H1 (cell line): ENCODE measurements around the gene OOSP2. TPM values are rescaled to one million over a fixed set of nuclear protein-coding genes. Genes with fewer than 3 reads are reported as not detected.

Experiments used
- CTCF ChIA-PET: fragments of 300-600 bp; sonication (Branson Sonifier 250); formaldehyde crosslinking; loops from one replicate; lab custom pipeline; 2021; ENCODE audit not compliant: partially characterized antibody; lab: Charles Lee
- POLR2A ChIA-PET: fragments of 300-600 bp; sonication (Branson Sonifier 250); formaldehyde crosslinking; loops from one replicate; lab custom pipeline; 2021; ENCODE audit warnings: inconsistent platforms; ENCODE audit not compliant: partially characterized antibody; lab: Charles Lee
- DNase-seq, 2 experiments: peaks; one replicate each; pipeline versions ENCODE4 v3.0.0 to v3.0.0-alpha.2; 2010 to 2022; ENCODE audit warnings: low spot score in 2 of 2, low read depth in 1 of 2, mixed read lengths in 1 of 2
- FAIRE-seq: peaks from 2 replicates; lab custom pipeline; 2011; peaks lifted over from hg19 to GRCh38; lab: Jason Lieb, UNC
- H2AFZ ChIP-seq: 2 replicates; pipeline ENCODE4 v1.8.1; 2012; ENCODE audit warnings: low read length, inconsistent platforms
- H2AK5ac ChIP-seq: 2 replicates; pipeline ENCODE4 v1.6.1; 2013; ENCODE audit warnings: low read depth, low read length
- H2BK120ac ChIP-seq: replicated peaks from 2 replicates; pipeline ENCODE3; 2013; ENCODE audit warnings: low read depth, low read length, inconsistent platforms
- H2BK12ac ChIP-seq: 2 replicates; pipeline ENCODE4 v1.6.1; 2013; ENCODE audit warnings: low read depth, low read length
- H2BK15ac ChIP-seq: 2 replicates; pipeline ENCODE4 v1.6.1; 2013; ENCODE audit warnings: low read length
- H2BK20ac ChIP-seq: 2 replicates; pipeline ENCODE4 v1.6.1; 2013; ENCODE audit warnings: low read length
- H2BK5ac ChIP-seq: 2 replicates; pipeline ENCODE4 v1.6.1; 2013; ENCODE audit warnings: low read depth, low read length
- H3K14ac ChIP-seq: 2 replicates; pipeline ENCODE4 v1.6.1; 2013; ENCODE audit warnings: inconsistent platforms; ENCODE audit not compliant: insufficient read length
- H3K18ac ChIP-seq: 2 replicates; pipeline ENCODE4 v1.6.1; 2013; ENCODE audit warnings: low read length; ENCODE audit errors: extremely low read depth
- H3K23ac ChIP-seq: 2 replicates; pipeline ENCODE4 v1.6.1; 2013; ENCODE audit warnings: inconsistent platforms; ENCODE audit not compliant: insufficient read length
- H3K23me2 ChIP-seq: 2 replicates; pipeline ENCODE4 v1.6.1; 2013; ENCODE audit warnings: low read depth, low read length
- H3K27ac ChIP-seq: 2 replicates; pipeline ENCODE4 v1.6.1; 2011; ENCODE audit warnings: low read depth, low read length, inconsistent platforms
- H3K27me3 ChIP-seq, 4 experiments: replicated peaks in 1 of 4; 1 replicate in 1 of 4; 2 replicates in 3 of 4; pipeline versions ENCODE4 v1.6.1 to v1.8.1; 2011 to 2013; ENCODE audit warnings: low read length in 3 of 4, mild to moderate bottlenecking in 3 of 4, inconsistent platforms in 2 of 4, mixed read lengths in 2 of 4, moderate library complexity in 1 of 4; ENCODE audit not compliant: control insufficient read depth in 3 of 4, insufficient read depth in 3 of 4; ENCODE audit errors: extremely low read depth in 1 of 4
- H3K36me3 ChIP-seq, 4 experiments: 2 replicates each; pipeline versions ENCODE4 v1.6.1 to v1.8.1; 2011 to 2013; ENCODE audit warnings: mild to moderate bottlenecking in 4 of 4, low read length in 3 of 4, moderate library complexity in 2 of 4, control low read depth in 1 of 4, inconsistent platforms in 1 of 4; ENCODE audit not compliant: insufficient read depth in 4 of 4, control insufficient read depth in 2 of 4
- H3K4ac ChIP-seq: replicated peaks from 2 replicates; pipeline ENCODE3; 2013; ENCODE audit warnings: low read length, low read depth, mixed read lengths, inconsistent platforms; ENCODE audit not compliant: insufficient read length
- H3K4me1 ChIP-seq, 4 experiments: replicated peaks in 1 of 4; 1 replicate in 1 of 4; 2 replicates in 3 of 4; pipeline versions ENCODE4 v1.6.1 to v1.8.1; 2011 to 2013; ENCODE audit warnings: low read length in 3 of 4, inconsistent platforms in 2 of 4, mixed read lengths in 1 of 4; ENCODE audit not compliant: insufficient read depth in 4 of 4, control insufficient read depth in 3 of 4
- H3K4me2 ChIP-seq, 2 experiments: 2 replicates each; pipeline versions ENCODE4 v1.6.1 to v1.8.1; 2011 to 2013; ENCODE audit warnings: low read depth in 2 of 2, low read length in 2 of 2, control low read depth in 1 of 2, inconsistent platforms in 1 of 2, mild to moderate bottlenecking in 1 of 2; ENCODE audit not compliant: insufficient read depth in 1 of 2
- H3K4me3 ChIP-seq, 4 experiments: fragments of 200-600, 300-600 bp in 1 of 4; sonication (generic), shearing (Covaris generic), sonication (Bioruptor Twin) in 1 of 4; 2 replicates each; pipeline versions ENCODE4 v1.5.1 to v1.8.1; 2011 to 2016; ENCODE audit warnings: low read length in 4 of 4, low read depth in 3 of 4, control low read depth in 2 of 4, inconsistent platforms in 2 of 4, mild to moderate bottlenecking in 2 of 4, mixed read lengths in 1 of 4, moderate library complexity in 1 of 4; ENCODE audit not compliant: insufficient read depth in 2 of 4; ENCODE audit errors: extremely low read depth in 1 of 4
- H3K56ac ChIP-seq: replicated peaks from 2 replicates; pipeline ENCODE3; 2013; ENCODE audit warnings: low read depth, mild to moderate bottlenecking, mixed read lengths, low read length, inconsistent platforms; ENCODE audit not compliant: insufficient read length
- H3K79me1 ChIP-seq: 2 replicates; pipeline ENCODE4 v1.6.1; 2013; ENCODE audit warnings: low read depth, low read length, control low read depth
- H3K79me2 ChIP-seq, 2 experiments: 2 replicates each; pipeline versions ENCODE4 v1.6.1 to v1.8.1; 2012 to 2013; ENCODE audit warnings: low read length in 2 of 2, mild to moderate bottlenecking in 2 of 2, inconsistent platforms in 1 of 2; ENCODE audit not compliant: insufficient read depth in 2 of 2, control insufficient read depth in 1 of 2
- H3K9ac ChIP-seq, 4 experiments: replicated peaks in 1 of 4; 1 replicate in 1 of 4; 2 replicates in 3 of 4; pipeline versions ENCODE4 v1.6.1 to v1.8.1; 2011 to 2013; ENCODE audit warnings: low read depth in 3 of 4, low read length in 3 of 4, control low read depth in 2 of 4, mild to moderate bottlenecking in 2 of 4, moderate library complexity in 2 of 4, inconsistent platforms in 1 of 4; ENCODE audit errors: extremely low read depth in 1 of 4
- H3K9me3 ChIP-seq, 2 experiments: 2 replicates each; pipeline versions ENCODE4 v1.6.1 to v1.8.1; 2012 to 2013; ENCODE audit warnings: mild to moderate bottlenecking in 2 of 2, moderate library complexity in 2 of 2, control low read depth in 1 of 2, inconsistent platforms in 1 of 2, low read depth in 1 of 2, low read length in 1 of 2, mixed read lengths in 1 of 2; ENCODE audit not compliant: insufficient read depth in 2 of 2
- H4K20me1 ChIP-seq, 2 experiments: replicated peaks in 1 of 2; 2 replicates each; pipeline versions ENCODE3 to v1.8.1; 2011 to 2013; ENCODE audit warnings: inconsistent platforms in 2 of 2, low read length in 2 of 2, mild to moderate bottlenecking in 1 of 2; ENCODE audit not compliant: insufficient read depth in 2 of 2, control insufficient read depth in 1 of 2
- H4K5ac ChIP-seq: 2 replicates; pipeline ENCODE4 v1.6.1; 2013; ENCODE audit warnings: low read length, low read depth, mixed read lengths, inconsistent platforms; ENCODE audit not compliant: insufficient read length
- H4K8ac ChIP-seq: 2 replicates; pipeline ENCODE4 v1.8.0; 2013; ENCODE audit warnings: mild to moderate bottlenecking, moderate library complexity, low read length, inconsistent platforms; ENCODE audit not compliant: insufficient read depth; ENCODE audit errors: extremely low read depth
- H4K91ac ChIP-seq: replicated peaks from 2 replicates; pipeline ENCODE3; 2013; ENCODE audit warnings: low read length, mixed read lengths, inconsistent platforms; ENCODE audit not compliant: insufficient read length
- EP300 ChIP-seq, 2 experiments: IDR thresholded peaks; 1 replicate in 1 of 2; 2 replicates in 1 of 2; pipeline ENCODE4 v1.6.1; 2011 to 2012; ENCODE audit warnings: low read depth in 2 of 2, low read length in 2 of 2, mild to moderate bottlenecking in 2 of 2, borderline replicate concordance in 1 of 2, inconsistent platforms in 1 of 2, moderate library complexity in 1 of 2
- EZH2 ChIP-seq: fragments of 200-600 bp; sonication (generic); IDR thresholded peaks from 2 replicates; pipeline ENCODE4 v1.7.1; 2012; ENCODE audit warnings: low read depth, mild to moderate bottlenecking, moderate library complexity, low read length, inconsistent platforms; ENCODE audit not compliant: severe bottlenecking
- FOSL1 ChIP-seq: IDR thresholded peaks from 2 replicates; pipeline ENCODE4 v1.6.1; 2011; ENCODE audit warnings: mild to moderate bottlenecking, low read depth, low read length, moderate library complexity; ENCODE audit not compliant: insufficient read depth
- HDAC6 ChIP-seq: IDR thresholded peaks from one replicate; pipeline ENCODE4 v1.7.1; 2012; ENCODE audit warnings: low read depth, mild to moderate bottlenecking, inconsistent platforms, low read length, moderate library complexity
- JUN ChIP-seq: IDR thresholded peaks from 2 replicates; pipeline ENCODE4 v1.6.1; 2011; ENCODE audit warnings: low read depth, mild to moderate bottlenecking, improper control_type of control experiment, low read length
- PHF8 ChIP-seq: fragments of 200-600 bp; sonication (generic); conservative IDR thresholded peaks from 2 replicates; pipeline ENCODE4 v1.7.1; 2012; ENCODE audit warnings: low read depth, mild to moderate bottlenecking, inconsistent platforms, low read length, moderate library complexity
- POU5F1 ChIP-seq: IDR thresholded peaks from 2 replicates; pipeline ENCODE4 v1.6.1; 2011; ENCODE audit warnings: low read depth, mild to moderate bottlenecking, low read length, moderate library complexity
- RXRA ChIP-seq: IDR thresholded peaks from 2 replicates; pipeline ENCODE4 v1.6.1; 2011; ENCODE audit warnings: low read depth, mild to moderate bottlenecking, low read length, moderate library complexity; ENCODE audit not compliant: insufficient read depth
- SIRT6 ChIP-seq: IDR thresholded peaks from one replicate; pipeline ENCODE4 v1.7.1; 2012; ENCODE audit warnings: low read length, inconsistent platforms
- SRF ChIP-seq: IDR thresholded peaks from 2 replicates; pipeline ENCODE4 v1.6.1; 2011; ENCODE audit warnings: mild to moderate bottlenecking, low read depth, low read length, moderate library complexity
- TAF1 ChIP-seq: IDR thresholded peaks from 2 replicates; pipeline ENCODE4 v1.6.1; 2011; ENCODE audit warnings: mild to moderate bottlenecking, low read depth, low read length
- TBP ChIP-seq: IDR thresholded peaks from 2 replicates; pipeline ENCODE4 v1.6.1; 2011; ENCODE audit warnings: low read depth, low read length, improper control_type of control experiment
- WGBS, 2 experiments: shearing (Covaris generic) in 1 of 2; methylation state at CpG; one replicate each; pipeline versions ENCODE4 v1.1.6 to v1.1.7; 2013 to 2015; ENCODE audit warnings: low lambda C conversion rate in 2 of 2, mixed read lengths in 2 of 2, inconsistent platforms in 1 of 2, low coverage in 1 of 2, missing lambda C conversion rate in 1 of 2; ENCODE audit not compliant: insufficient replicate concordance in 2 of 2, insufficient coverage in 1 of 2, insufficient read length in 1 of 2; ENCODE audit errors: extremely low coverage in 1 of 2, missing lambda C conversion rate in 1 of 2; 5-methylcytosine and 5-hydroxymethylcytosine counted together
- polyA plus RNA-seq, 7 experiments: library from polyadenylated mRNA; depleted of rRNA in 3 of 7; stranded (reverse) in 5 of 7; unstranded in 2 of 7; fragments of >200 nt in 5 of 7; fragments of 200-250 nt in 2 of 7; gene quantifications; 1 replicate in 5 of 7; 2 replicates in 1 of 7; 4 replicates in 1 of 7; pipeline versions ENCODE4 v1.2.1 to v1.2.3, GENCODE V29; 2011 to 2013; ENCODE audit warnings: missing spikeins in 2 of 7, mixed read lengths in 2 of 7
- total RNA-seq: library from RNA; stranded (reverse); fragmentation: NEBNext Ultra II Directional; extraction: Animal tissue kit (Norgen Biotek cat#: 25700); gene quantifications from 2 replicates; pipeline ENCODE4 v1.2.1, GENCODE V29; 2021
- TF ChIP-seq, protein P1 (sequence below): IDR thresholded peaks from 2 replicates; pipeline ENCODE4 v1.6.1; 2012; ENCODE audit warnings: inconsistent platforms
- TF ChIP-seq, protein P2 (sequence below): IDR thresholded peaks from 2 replicates; pipeline ENCODE4 v1.6.1; 2011; ENCODE audit warnings: low read depth, mild to moderate bottlenecking, low read length; ENCODE audit not compliant: insufficient read depth

The OOSP2 gene
- total and polyA plus RNA-seq, 2 of the 8 experiments (the other 6 are each of a cell fraction or from before 2014, with no cell fraction given) = not detected

DNA sequence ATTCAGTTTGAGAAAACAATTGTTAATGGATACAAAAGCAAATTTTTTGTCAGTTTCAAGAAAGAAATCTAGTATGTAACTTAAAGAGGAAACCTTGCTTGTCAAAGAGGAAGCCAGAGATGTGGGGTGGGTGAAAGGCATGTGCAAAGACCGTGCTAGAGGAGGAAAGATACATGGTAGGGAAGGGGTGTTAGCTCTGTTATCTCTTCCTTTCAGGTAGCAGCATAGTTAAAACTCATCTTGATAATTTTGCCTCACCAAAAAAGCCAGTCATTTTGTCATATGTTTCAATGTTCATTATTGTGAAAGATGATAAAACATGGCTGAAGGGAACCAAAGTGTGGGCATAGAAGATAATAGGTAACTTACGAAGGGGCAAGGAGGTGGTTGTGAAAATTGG, 45.7 kb downstream of the OOSP2 start:
- Histone ChIP-seq H3K4me3 (no peak overlapping the region), H2BK5ac (no peak overlapping the region), H4K20me1 (no peaks in the 10 kb centered on the region), H4K5ac (no peak overlapping the region), H2BK120ac (no peak overlapping the region), H3K14ac (no peak overlapping the region), H3K23me2 (no peaks in the 10 kb centered on the region), H3K18ac (no peak overlapping the region), H3K27me3 (no peaks in the 10 kb centered on the region), H4K91ac (no peak overlapping the region), H3K79me2 (no peaks in the 10 kb centered on the region), H3K4ac (no peak overlapping the region), H2AK5ac (no peak overlapping the region), H3K79me1 (no peaks in the 10 kb centered on the region), H2BK20ac (no peak overlapping the region), H2BK15ac (no peak overlapping the region), H3K56ac (no peak overlapping the region), H3K9ac (no peak overlapping the region), H2BK12ac (no peak overlapping the region), H4K8ac (no peak overlapping the region), H3K36me3 (no peaks in the 10 kb centered on the region), H3K4me2 (no peak overlapping the region), H2AFZ (no peak overlapping the region), H3K23ac (no peak overlapping the region), H3K4me1 (no peaks in the 10 kb centered on the region), H3K9me3 (no peaks in the 10 kb centered on the region), H3K27ac (no peak overlapping the region)
- no peak for FAIRE-seq
- DNase-seq = no peak
- WGBS, 2 experiments = 95% methylated on average over 2 of the region's 2 CpGs; no CpG with 5 or more reads in 1 of the 2 experiments
- ChIA-PET CTCF (interaction anchor here (1.6 kb wide), 1 partner anchor 165 kb away, joined by 3 read pairs; no protein-coding TSS in a partner anchor), POLR2A (no interaction called here)
- TF ChIP-seq HDAC6 = no peak
- TF ChIP-seq, protein P1, sequence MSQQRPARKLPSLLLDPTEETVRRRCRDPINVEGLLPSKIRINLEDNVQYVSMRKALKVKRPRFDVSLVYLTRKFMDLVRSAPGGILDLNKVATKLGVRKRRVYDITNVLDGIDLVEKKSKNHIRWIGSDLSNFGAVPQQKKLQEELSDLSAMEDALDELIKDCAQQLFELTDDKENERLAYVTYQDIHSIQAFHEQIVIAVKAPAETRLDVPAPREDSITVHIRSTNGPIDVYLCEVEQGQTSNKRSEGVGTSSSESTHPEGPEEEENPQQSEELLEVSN = no peak
- no peak for TF ChIP-seq RXRA
- no peak for TF ChIP-seq TAF1
- TF ChIP-seq SRF = no peak
- TF ChIP-seq PHF8 = no peak
- no peak for TF ChIP-seq JUN
- TF ChIP-seq POU5F1 = no peak
- no peak for TF ChIP-seq EP300 (IDR thresholded peaks at IDR 0.05; ENCODE audit: borderline replicate concordance in 1 of 2, low read depth in 2 of 2, low read length in 2 of 2)
- no peak for TF ChIP-seq TBP
- no peak for TF ChIP-seq FOSL1
- TF ChIP-seq, protein P2, sequence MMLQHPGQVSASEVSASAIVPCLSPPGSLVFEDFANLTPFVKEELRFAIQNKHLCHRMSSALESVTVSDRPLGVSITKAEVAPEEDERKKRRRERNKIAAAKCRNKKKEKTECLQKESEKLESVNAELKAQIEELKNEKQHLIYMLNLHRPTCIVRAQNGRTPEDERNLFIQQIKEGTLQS = no peak
- no peak for TF ChIP-seq EZH2
- TF ChIP-seq SIRT6 = no peak
